Iris pigment epithelial cell (primary cell): ENCODE measurements around the gene STRIP2.
"Not testable (repeated sequence)": the region's sequence is repeated elsewhere in the genome, so short reads cannot be mapped to it uniquely, and the experiment has no call there.

Experiments used
- DNase-seq: peaks from one replicate; pipeline ENCODE4 v3.0.0-alpha.2; 2011; ENCODE audit warnings: low read depth

Gene STRIP2, protein sequence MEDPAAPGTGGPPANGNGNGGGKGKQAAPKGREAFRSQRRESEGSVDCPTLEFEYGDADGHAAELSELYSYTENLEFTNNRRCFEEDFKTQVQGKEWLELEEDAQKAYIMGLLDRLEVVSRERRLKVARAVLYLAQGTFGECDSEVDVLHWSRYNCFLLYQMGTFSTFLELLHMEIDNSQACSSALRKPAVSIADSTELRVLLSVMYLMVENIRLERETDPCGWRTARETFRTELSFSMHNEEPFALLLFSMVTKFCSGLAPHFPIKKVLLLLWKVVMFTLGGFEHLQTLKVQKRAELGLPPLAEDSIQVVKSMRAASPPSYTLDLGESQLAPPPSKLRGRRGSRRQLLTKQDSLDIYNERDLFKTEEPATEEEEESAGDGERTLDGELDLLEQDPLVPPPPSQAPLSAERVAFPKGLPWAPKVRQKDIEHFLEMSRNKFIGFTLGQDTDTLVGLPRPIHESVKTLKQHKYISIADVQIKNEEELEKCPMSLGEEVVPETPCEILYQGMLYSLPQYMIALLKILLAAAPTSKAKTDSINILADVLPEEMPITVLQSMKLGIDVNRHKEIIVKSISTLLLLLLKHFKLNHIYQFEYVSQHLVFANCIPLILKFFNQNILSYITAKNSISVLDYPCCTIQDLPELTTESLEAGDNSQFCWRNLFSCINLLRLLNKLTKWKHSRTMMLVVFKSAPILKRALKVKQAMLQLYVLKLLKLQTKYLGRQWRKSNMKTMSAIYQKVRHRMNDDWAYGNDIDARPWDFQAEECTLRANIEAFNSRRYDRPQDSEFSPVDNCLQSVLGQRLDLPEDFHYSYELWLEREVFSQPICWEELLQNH

DNA sequence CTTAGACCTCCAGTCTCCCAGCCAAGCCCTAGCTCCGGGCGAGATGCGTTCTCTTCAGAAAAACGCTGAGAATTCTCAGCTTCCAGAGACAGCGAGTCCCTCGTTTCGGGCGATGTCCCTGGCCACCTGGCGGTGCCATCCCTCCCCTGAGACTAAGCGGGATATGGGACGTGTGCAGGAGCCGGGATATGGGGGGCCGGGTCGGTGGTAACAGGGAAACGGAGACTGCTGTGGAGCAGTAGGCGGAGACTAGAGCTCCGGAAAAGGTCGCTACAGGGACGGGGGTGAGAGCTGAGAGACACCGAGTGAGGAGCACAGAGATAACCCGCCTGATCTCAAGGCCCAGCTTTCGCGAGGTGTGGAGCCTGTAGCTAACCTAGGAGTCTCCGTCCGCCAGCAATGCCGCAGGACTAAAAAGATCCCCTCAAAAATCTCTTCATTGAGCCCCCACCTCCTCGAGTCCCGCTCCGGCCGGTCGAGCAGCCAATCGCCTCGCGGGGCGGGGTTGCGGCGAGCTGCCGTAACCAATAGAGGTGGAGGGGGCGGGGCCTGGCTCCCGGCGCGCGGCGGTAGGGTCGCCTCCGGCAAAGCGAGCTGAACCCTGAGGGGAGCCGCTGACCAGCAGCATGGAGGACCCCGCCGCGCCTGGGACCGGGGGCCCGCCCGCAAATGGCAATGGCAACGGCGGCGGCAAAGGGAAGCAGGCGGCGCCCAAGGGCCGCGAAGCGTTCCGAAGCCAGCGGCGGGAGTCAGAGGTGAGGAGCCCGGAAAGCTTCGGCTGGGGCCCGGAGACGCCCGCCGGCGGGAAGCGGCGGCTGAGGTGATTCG is at the start of gene STRIP2:
Gene STRIP2, plus strand, starts transcription at position 586 of the 828 bp plus-strand sequence. Its CDS starts 41 bp downstream, at position 627.
- peak; percentile 84 for DNase-seq

DNA sequence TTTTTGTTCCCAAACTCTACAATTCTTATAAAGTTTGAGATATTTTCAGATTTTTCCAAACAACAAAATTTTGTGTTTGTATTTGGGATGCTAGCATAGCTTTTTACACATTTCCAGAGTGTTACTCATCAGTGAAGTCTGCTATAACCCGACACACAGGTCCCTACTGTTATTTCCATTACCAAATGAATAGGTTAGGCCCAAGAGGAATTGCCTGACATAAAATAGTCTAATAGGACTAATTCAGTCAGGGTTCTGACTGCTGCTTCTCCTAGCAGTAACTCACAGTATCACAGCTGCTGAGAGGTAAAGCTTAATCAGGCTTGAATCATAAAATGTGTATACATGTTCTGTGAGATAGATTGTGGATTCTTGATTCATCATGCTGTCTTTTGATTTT is 49.1 kb upstream of the STRIP2 start:
- DNase-seq = peak; percentile 35

DNA sequence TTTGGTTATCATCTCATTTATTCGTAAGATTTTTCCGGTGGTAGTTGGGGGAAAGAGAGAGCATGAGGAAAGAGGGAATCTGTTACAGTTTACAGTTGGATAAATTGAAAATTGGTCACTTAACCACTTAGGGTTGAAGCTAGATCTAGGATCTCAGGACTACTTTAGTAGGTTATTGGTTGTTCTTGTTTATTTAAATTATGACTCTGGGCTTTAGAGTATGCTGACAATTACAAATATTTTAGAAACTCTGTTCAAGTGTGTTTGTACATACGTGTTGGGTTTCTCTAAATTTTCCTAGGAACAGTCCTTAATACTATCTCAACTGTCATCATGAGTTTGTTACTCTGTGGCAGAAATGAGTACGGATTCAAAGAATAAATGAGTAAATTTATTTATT is 48.6 kb upstream of the STRIP2 start:
- DNase-seq = no peak

DNA sequence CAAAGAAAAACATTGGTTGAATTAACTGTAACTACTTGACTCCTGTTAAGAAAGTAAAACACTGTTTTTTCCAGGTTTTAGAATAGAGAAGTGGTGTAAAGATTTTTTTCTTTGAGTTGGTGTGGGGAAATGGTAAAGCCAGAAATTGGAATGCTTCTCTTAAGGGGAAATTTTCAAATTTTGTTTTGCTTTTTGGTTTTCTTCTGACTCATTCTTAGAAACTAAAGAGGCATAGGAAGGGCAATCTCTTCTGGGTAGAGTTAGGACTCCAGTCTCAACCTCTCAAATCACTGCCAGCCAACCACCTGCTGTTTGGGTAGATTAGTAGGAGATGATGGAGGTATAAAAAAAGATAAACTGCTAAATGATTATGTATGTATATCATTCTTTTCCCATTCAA is 47.7 kb upstream of the STRIP2 start:
- no peak for DNase-seq

DNA sequence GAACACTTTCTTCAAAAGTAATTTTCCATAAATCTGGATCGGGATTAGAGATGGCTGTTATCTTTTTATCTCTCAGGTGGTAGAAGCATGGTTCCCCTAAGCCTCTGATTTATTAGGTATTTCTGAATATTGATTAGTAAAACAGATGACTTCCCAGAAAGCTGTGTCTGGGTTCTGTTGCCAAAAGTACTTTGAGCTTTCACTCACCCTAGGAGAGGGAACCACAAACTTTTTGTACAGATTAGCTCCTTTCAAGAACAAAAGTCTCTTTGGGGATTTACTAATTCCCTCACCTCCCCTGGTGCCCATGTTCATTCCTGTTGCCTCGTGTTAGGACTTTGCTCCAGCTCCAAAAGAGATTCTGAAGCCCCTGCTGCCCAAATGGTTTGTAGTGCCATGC is 46.7 kb upstream of the STRIP2 start:
- no peak for DNase-seq

DNA sequence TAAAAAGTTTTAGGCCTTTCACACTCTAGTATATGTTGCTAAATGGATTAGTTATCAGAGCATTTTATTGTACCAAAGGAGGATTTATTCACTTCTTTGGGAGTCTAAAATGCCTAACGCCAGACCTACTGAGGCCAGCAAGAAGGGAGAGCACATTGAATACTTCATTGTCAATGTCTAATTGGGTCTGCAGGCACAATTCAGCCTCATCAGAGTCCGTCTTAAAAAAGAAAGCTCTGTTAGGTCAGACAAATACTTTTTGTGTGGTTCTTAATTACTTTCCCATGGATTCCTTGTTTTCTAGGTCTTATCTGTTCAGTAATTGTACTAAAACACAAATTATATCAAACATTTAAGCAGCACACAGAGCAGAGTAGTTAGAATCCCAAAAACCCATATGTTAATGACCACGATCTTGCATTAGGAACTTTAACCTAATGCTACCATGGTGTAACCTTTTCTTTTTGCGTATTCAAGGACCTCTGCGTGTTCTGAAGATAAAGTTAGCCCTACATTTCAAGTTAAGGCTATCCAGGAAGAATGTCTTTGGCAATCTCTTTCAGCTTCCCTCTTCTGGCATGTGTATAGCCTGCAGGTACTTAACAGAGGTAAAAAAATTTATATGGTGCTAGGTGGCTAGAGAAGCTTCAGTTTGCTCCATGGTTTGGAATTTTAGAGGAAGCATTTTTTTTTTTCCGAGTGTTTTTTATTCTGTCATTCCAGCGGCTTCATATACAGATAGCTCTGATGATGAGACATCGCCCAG is 45.7 kb upstream of the STRIP2 start:
- DNase-seq = no peak

DNA sequence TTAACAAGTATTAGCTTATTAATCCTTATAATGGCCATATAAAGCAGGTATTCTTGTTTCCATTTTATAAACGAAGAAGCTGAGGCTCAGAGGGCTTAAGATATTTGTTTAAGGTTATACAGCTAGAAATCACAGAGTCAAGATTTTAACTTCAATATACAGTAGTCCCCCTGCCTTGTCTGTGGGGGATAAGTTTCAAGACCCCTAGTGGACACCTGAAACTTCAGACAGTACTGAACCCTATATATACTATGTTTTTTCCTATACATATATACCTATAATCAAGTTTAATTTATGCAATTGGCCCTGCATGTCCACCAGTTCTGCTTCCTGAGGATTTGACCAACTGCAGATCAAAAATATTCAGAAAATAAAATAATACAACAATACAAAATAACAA is 44.4 kb upstream of the STRIP2 start:
- no peak for DNase-seq

DNA sequence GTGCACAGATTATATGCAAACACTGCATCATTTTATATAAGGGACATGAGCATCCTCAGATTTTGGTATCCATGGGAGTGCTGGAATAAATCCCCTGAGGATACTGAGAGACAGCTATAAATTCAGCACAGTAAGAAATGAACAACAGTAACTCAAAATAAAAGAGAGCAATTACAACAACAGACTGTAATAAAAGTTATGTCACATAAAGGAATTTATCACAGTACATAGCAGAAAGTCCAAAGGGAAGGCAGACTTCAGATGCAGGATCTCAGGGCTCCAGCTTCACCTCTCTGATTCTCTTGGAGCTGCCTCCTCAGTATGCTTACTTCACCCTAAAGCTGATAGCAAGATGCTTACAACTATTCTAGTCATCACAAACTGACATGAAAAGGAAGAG is 43.9 kb upstream of the STRIP2 start:
- no peak for DNase-seq

DNA sequence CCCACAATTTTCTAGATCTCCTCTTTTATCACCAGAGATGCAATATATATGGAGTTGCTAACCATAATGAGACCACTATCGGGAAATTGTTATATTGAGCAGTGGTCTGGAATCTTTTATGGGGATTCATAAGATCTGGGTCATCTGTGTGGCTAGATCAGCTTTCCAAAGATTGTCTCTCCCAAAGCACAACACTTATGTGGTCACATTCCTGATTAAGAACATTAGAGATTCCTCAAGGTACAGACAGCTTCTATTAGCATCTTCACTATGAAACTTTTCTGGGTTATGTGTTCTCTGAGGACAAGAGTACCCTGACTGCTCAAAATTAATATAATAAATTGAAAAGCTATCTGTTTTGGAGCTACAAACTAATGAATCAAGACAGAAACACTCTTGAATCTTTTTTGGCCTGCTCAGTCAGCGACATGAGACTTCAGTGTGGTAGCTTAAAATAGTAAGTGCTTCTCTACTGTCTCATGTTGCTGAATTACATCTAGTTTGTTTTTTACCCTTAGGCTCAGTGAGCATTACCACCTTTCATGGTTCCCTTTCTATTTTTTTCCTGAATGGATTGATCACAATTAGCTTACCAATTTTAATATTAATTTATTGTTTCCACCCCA is 42.6 kb upstream of the STRIP2 start:
- DNase-seq = no peak

DNA sequence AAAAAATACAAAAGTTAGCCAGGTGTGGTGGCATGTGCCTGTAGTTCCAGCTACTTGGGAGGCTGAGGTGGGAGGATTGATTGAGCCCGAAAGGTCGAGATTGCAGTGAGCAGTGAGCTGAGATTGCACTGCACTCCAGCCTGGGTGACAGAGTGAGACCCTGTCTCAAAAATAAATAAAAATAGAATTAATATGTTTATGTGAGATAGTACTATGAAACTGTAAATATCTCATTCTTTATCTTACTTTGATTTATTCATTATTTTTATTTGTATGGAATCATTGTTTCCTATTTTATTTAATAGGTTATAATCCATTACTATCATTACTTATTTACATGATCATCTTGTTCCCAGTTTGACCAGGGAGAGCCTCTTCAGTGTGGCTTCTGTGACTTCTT is 41.0 kb upstream of the STRIP2 start:
- no peak for DNase-seq

DNA sequence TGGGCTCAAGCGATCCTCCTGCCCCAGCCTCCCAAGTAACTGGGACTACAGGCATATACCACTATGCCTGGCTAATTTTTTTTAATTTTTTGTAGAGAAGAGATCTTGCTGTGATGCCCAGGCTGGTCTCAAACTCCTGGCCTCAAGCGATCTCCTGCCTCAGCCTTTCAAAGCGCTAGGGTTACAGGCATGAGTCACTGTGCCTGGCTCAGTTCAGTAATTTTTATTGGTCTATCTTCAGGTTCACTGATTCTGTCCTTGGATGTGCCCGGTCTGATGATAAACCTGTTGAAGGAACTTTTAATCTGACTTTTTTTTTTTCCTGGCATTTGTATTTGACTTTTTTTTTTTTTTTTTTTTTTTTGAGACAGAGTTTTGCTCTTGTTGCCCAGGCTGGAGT is 40.1 kb upstream of the STRIP2 start:
- no peak for DNase-seq

DNA sequence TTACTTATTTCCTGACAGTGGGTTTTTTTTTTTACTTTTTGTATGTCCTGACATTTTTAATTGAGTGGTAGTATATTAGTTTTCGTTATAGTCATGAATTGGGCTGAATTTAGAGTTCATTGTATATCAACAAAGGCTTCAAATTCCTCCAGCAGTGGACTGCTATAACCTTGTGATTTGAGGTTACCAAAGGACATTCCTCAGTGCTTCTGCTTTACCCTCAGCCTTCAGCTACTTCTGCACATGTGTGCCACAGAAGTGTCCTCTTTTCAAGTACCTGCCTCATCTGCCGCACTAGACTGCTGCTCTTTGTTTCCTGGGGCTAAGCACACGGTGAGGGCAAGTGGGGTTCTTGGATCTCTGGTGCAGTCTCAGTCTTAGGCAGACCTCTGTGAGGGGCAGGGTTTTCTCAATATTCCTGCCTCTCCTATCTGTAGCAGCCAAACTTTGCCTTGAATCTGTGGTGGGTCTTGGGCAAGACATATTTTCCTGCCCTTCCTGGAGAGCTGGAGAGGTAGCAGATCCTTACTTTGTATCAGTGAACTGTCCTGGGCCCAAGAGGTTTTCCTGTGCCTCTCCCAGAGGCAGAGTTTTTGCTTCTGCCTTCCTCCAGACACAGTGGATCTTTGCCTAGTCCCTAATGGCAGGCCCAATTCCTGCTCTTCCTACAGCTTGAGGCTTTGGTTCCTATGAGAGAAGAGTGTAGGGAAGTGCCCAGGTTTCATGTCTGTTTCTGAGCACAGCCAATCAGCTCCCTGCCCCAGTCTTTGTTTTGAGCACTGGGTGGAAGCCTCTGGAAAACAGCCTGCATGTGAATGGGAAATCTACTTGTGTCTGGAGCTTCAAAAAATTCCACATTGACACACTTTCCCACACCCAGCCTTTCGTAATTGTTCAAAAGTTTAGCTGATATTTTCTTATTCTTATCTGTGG is 39.0 kb upstream of the STRIP2 start:
- DNase-seq = no peak

DNA sequence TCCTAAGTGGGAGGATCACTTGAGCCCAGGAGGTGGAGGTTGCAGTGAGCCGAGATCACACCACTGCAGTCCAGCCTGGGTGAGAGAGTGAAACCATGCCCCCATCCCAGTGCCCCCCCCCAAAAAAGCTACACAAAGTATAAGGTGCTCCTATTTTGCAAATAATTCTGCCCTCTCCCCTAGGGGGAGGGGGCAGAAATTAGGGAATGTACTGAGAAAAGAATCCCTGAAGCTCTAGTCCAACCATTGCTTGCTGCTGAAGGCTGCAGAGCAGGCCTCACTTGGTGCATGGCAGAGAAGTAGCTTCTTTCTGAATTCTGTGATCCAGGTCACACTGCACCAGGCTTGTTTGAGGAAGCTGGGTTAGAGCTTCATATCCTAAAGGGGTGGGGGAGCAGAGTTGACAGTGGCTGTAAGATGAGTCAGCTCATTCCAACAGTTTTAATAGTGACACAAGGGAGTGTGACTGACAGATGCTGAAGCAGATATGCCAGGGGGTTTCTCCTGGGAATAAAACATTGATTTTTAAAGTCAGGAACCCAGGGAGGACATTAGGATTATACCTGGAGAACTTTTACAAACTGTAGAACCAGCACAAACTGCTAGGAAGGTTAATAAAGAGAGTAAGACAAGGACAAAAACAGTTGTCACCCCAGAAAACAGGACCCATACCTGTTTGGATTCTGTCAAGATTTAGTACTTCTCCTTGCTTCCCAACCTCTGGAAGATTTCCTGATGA is 32.8 kb upstream of the STRIP2 start:
- DNase-seq = peak; percentile 22

DNA sequence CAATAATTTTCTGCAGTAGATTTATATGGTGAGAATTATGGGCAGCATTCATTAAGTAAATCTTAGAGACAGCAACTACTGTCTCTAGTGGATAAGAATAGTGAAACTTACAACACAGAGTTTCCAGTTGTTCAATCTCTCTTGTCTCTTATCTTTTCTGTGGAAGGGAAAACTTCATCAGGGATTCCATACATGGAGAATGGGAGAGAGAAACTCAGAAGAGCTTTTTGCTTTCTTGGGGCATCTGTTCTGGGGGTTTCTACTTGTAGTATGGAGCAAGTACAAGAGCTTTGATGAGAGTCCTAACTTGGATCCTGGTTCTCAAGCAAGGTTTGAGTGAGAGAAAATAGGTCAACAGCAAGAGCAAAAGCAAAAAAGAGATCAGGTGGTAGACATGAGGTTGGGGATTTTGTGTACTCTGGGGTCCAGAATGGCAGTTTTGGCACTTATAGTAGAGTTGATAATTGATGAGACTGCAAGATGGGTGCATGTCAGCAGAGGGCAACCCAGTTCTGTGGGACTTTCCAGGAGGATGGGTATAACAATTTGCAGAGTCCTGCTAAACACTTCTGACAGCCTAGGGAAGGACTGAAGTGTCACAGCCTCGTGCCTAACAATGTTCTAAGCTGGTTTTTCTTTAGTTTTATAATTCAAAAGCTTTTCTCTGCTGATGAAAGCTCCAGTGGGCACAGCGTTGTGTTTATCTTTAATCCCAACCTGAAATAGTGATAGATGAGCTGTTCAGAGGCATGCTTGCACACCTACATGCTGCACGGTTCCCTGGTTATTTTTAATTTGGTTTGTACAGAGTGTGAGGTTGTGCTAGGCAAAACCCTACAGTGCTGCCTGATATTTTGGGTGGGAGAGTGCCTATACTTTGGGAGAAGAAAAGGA is 32.0 kb upstream of the STRIP2 start:
- no peak for DNase-seq

DNA sequence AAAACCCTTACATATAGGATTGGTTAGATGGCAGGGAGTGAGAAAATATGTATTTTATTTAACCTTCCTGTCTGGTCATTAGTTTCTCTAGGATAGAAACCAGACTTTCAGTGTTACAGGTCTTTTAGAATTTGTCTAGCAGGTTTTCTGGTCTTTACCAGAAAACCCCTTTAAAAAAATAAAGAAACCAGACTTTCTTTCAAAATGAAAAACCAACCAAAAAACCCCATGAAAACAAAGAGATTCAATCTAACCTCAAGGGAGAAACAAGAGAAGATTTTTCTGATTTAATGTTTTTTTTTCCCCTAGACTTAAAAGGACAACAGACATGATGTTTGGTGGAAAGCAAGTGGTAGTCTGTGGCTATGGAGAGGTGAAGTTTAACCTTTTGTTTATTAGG is 28.7 kb upstream of the STRIP2 start:
- no peak for DNase-seq

DNA sequence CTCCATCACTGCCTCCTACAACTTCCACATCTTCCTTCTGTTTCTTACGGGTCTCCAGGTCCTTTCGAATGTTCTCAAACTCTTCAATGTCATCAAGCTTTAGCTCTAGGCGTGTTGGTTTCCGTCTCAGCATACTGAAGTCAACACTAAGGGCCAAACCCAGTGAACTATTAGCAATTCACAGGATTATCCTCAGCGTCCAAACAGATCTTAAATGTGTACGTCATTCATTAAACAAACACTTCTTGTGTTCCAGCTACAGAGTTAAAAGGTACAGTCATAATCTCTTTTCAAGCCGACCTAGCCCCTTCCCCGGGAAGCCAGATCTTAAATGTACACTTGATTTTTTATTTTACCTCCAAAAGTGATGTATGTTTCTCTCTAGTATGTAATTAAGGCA is 24.0 kb upstream of the STRIP2 start:
- DNase-seq = not testable (repeated sequence)

DNA sequence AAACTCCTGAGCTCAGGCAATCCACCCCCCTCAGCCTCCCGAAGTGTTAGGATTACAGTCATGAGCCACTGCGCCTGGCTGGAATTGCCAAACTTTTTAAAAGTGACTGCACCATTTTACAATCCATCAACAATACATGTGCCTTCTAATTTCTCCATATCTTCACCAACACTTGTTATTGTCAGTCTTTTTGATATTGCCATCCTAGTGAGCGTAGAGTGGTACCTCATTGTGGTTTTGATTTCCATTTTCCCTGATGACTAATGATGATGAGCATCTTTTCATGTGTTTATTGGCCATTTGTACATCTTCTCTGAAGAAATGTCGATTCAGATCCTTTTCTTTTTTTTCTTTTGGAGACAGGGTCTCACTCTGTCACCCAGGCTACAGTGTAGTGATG is 21.7 kb upstream of the STRIP2 start:
- DNase-seq = no peak

DNA sequence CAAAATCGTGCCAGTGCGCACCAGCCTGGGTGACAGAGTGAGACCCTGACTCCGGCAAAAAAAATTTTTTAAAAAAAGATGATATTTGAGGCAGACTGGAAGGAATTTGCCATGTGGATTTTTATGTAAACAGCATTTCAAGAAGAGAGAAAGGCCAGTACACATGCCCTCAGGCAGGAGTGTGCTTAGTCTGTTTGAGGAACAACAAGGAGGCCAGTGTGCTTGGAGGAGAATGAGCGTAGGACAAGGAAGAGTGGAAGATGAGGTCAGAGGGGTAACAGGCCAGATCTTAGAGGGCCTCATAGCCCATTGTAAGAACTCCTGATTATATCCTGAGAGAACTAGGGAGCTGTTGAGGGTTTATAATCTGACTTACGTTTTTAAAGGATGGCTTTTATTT is 17.2 kb upstream of the STRIP2 start:
- DNase-seq = no peak
